Activated effector memory CD4-positive, alpha-beta T cell treated with Interleukin-2 at 50 U/mL for 16 hours (primary cell): ENCODE results near the gene PFN4.
"Not testable (repeated sequence)": the region's sequence is repeated elsewhere in the genome, so short reads cannot be mapped to it uniquely, and the experiment has no call there.

Experiments
- DNase-seq: peaks from one replicate; pipeline ENCODE4 v3.0.0-alpha.2; 2020

The PFN4 gene

GRCh38 chr2:24123195-24123921, at the start of gene PFN4, which contains the start of gene FAM228B:
PFN4 (minus strand) TSS chr2:24123334; CDS start chr2:24122535, 799 bp downstream.
FAM228B (plus strand) TSS chr2:24123469; CDS start chr2:24124362, 893 bp downstream.
- DNase-seq: peak; percentile 39

DNA sequence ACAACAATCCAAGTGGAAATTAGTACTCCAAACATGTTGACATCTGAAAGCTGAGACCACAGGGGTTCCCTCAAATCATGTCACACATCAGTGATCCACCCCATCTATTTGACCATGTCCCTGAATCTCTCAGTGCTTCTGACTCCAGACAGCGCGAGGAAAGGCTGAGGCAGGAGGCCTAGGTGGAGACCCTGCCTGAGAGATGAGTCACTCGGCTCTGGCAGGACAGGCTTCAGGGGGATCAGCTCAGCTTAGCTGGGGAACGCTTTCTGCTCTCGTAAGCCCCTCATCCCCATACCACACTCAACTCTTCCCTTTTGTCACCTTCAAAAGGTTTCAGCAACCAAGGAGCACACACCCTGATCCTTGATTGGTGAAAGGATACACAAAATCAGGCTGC, 45.9 kb upstream of the PFN4 start:
- DNase-seq: no peak

DNA sequence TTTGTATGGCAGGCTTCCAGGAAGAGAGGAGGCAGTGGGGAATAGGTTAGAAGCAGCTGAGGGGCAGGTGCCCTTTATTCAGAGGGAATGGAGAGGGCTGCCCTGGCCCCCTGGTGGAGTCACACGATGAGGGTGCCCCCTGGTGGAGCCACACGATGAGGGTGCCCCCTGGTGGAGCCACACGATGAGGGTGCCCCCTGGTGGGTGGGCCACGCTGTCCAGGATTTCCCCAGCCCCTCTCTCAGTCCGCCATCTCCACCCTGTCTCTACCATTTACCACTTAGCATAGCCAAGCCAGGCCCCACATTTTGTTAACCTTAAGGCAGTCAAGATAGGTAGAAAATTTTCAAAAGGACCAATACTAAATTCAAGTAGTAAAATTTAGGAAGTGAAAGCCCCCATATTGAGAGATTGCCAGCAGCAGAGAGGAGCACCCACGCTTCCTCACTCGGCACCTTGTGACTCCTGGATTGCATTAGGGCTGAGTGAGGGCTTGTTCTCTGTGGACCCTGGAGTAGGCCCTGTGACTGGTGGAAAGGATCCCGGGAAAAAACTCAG, 41.4 kb upstream of the PFN4 start:
- no peak for DNase-seq

GRCh38 chr2:24163601-24164000, 40.5 kb upstream of the PFN4 start:
- DNase-seq: no peak

GRCh38 chr2:24163186-24163585, 40.1 kb upstream of the PFN4 start:
- no peak for DNase-seq

GRCh38 chr2:24162494-24162893, 39.4 kb upstream of the PFN4 start:
- no peak for DNase-seq

DNA sequence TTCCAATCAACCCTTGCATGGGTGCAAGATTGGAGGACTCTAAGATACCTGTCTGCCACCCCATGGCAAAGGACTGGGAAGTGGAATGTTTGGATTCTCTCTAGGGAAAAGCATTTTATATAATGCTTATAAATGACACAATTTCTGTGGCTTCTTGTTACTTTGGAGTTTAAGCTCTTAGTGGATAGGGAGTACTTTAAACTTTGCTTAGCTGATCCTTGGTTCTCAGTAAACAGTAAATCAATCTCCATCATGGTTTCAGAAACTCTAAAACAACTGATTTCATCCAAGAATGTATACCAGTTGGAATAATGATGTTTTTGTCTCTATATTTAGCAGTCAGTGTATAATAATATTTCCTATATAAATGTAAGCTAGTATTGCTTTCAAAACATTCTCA, 37.6 kb upstream of the PFN4 start:
- DNase-seq: no peak

- DNase-seq: no peak
Observed at GRCh38 chr2:24159708-24160107, 36.6 kb upstream of the PFN4 start.

DNA sequence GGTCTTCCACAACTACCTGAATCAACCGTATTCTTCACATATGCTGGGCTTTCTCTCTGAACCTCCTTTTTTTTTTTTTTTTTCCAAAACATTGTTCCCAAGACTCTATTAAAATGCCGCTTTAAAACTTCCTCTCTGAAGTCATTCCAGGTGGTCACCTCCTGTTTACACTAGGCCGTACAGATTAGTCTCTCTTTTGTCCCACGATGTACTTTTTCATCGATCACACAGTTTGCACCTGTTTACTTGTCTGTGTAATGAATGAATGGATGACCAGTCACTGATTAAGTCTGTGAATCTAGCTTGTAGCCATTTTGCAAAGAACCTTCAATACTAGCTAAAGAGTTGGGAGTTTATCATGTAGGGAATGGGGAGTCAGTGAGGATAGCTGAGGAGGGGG, 35.0 kb upstream of the PFN4 start:
- DNase-seq: no peak

DNA sequence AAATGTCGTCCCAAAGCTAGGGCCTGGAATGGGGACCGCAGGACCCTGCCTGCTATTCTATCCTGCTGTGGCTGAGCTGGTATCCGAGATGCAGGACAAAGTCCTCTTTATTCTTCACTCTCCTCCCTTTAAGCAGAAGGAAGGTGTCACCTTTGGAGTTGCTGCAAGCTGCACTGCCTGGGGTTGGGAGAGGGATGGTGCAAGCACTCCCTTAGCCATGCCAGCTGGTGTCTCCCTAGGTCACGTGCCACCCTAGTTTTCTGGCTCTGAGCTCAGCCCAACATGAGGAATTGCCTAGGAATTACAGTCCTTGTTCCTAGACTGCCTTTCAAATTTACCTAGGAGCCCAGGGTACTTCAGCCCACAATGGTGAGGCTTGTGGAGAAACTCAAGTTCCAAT, 30.3 kb upstream of the PFN4 start:
- DNase-seq: no peak

DNA sequence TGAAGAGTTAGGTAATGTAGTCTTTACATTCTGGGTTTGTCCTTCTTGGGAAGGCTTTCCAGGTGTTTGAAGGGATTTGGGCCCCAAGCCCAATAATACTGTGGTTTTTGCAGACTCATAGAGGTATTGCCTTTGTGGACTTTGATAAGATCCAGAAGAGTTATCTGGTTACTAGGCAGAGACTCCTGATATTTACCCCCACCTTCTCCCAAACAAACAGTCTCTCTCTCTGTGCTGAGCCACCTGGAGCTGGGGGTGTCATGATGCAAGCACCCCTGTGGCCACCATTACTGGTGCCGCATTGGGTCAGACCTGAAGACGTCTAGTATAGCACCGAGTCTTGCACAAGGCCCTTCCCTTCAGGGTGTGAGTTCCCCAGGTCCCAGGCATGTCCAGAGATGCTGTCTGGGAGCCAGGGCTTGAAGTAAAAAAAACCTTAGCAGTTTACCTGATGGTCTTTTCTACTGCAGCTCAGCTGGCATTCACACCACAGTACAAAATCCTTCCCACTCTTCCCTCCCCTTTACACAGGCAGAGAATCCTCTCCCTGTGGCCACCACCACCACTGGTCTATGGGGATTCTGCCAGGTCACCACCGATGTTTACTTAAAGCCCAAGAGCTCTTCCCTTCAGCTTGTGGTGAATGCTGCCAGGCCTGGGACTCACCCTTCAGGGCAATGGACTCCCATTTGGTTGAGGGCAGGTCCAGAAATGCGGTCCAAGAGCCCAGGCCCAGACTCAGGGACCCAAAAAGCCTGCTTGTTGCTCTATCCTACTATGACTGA, 29.5 kb upstream of the PFN4 start:
- DNase-seq: no peak

DNA sequence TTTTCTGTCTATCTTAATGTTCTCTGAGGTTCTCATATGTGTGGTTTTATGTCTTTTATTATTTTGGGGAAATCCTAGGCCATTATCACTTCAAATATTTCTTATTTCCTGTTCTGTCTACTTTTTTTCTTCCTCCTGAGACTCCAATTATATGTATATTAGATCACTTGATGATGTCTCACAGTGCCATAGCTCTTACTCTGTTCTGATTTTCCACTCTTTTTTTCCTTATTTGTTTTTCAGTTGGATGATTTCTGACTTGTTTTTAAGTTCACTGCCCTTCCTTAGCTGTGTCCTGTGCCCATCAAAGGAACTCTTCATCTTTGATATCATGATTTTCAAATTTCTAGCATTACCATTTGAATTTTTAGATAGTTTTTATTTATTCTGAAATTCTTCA, 24.2 kb upstream of the PFN4 start:
- DNase-seq: no peak

DNA sequence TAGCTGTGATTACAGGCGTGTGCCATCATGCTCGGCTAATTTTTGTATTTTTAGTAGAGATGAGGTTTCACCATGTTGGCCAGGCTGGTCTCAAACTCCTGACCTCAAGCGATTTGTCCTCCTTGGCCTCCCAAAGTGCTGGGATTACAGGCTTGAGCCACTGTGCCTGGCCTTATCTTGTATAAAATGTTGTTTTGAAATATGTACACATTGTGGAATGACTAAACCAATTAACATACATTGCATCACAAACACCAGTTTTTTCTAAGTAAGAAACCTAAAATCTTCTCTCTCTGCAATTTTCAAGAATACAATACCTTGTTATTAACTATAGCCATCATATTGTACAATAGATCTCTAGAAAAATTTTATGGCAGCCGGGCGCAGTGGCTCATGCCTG, 17.2 kb upstream of the PFN4 start:
- not testable (repeated sequence) for DNase-seq

DNA sequence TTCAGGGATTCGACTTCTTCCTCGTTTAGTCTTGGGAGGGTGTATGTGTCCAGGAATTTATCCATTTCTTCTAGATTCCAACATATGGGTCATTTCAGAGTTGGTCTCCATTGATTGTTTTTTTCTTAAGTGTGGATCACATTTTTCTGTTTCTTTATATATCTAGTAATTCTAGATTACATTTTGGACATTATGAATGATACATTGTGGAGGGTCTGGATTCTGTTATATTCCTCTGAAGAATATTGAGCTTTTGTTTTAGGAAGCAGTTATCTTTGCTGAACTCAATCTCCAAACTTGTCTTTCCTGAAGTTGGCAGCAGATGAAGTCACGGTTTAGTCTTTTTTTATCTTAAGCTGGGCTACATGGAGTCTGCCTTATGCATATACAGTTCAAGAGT, 9.4 kb upstream of the PFN4 start:
- DNase-seq: no peak

DNA sequence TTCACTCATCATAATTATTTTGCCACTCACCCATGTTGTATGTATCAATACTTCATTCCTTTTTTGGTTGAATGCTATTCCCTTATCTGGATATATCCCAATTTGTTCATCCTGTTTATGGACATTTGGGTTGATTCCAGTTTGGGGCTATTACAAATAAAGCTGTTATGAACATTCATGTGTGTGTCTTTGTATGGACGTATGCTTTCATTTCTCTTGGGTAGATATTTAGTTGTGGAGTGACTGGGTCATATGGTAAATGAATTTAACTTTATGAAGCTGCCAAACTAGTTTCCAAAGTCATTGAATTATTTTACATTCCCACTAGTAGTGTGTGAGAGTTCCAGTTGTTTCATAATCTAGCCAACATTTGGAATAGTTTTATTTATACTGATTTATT, 2.8 kb upstream of the PFN4 start:
- DNase-seq: no peak

GRCh38 chr2:24123922-24124580, 917 bp upstream of the PFN4 start:
- peak; percentile 14 for DNase-seq

GRCh38 chr2:24122366-24123194, 554 bp downstream of the PFN4 start:
- DNase-seq: no peak

GRCh38 chr2:24121469-24121868, 1.7 kb downstream of the PFN4 start:
- DNase-seq: no peak

- DNase-seq: no peak
Observed at GRCh38 chr2:24121066-24121465, 2.1 kb downstream of the PFN4 start.

- no peak for DNase-seq
Observed at GRCh38 chr2:24117902-24118301, 5.2 kb downstream of the PFN4 start.

- DNase-seq: no peak
Observed at GRCh38 chr2:24115057-24115456, 8.1 kb downstream of the PFN4 start.

GRCh38 chr2:24111407-24111901, 11.7 kb downstream of the PFN4 start:
- DNase-seq: no peak
